ENCODE data around the gene IQGAP1. TPM values are rescaled to one million over a fixed set of nuclear protein-coding genes. Genes with fewer than 3 reads are reported as not detected.
"Not testable (repeated sequence)": the region's sequence is repeated elsewhere in the genome, so short reads cannot be mapped to it uniquely, and the experiment has no call there.

IQGAP1 gene
- 47.6 TPM for total RNA-seq
- long read RNA-seq, full-length matches to known transcripts: 4 of 10 reads
- long read RNA-seq, partial matches to known transcripts: 5 of 10 reads
- long read RNA-seq, other reads (novel, unspliced or antisense): 1 of 10 reads

DNA sequence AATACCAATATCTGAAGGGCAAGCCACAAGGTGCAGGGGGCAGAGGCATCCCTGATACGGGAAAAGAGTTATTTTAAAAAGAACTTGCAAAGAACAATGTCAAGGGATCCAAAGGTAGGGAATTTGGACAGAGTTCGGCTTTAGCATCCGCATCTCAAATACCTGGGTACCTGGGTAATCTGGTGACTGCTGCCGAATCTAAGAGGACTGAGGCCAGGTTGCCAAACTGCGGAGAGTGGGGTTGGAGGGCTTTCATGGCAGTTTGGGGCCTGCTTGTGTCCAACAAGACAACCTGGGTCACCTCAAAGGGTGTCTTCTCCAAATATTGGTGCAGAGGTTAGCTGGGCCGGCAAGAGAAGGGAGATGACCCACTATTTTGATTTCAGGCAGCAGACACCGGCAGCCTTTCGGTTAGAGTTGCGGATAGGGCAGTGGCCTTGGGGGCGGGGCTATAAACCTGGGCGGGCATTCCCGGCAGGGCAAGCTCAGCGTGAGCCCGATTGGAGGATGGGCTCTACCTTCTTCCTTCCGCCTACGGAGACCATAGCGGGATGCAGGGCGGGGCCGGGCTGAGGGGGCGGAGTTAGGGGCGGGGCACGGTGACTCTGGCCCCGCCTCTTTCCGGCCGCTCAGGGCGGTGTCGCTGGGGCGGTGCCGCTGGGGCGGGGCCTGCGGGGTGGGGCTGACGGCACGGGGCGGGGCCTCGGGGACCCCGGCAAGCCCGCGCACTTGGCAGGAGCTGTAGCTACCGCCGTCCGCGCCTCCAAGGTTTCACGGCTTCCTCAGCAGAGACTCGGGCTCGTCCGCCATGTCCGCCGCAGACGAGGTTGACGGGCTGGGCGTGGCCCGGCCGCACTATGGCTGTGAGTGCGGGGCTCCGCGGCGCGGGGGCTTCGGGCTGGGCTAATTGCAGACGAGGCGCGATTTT is at the start of gene IQGAP1:
IQGAP1 (plus strand) TSS at position 709 of the 928 bp plus-strand sequence; CDS start at position 809, 100 bp downstream.
- intact Hi-C loops (cut with DNase I): loop anchor here (1.0 to 5.0 kb wide), 3 partner anchors 25 to 78 kb away; no protein-coding TSS in a partner anchor
- ATAC-seq (peak; percentile 99), DNase-seq (ENCODE audit: missing footprints) (peak; percentile 99)

DNA sequence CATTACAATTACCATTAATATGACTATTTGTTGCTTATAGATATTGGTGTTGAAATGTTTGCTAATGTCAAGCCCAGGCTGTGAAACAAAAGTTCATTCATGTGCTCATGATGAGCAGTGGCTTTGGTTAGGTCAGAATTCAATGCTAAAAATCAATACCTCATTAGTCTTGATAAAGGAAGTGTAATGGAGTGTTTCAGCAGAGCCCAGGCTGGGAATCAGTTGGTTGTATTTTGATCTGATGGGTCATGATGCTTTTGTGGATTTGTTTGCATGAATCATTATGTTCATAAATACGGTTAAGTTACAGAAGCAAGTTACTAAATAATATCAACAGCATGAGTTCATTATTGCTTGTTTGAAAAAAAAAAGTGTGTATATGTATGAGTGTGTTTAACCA is 49.5 kb upstream of the IQGAP1 start:
- intact Hi-C loops (cut with DNase I): no loop called here
- ATAC-seq: no peak
- no peak for DNase-seq (ENCODE audit: missing footprints)

- intact Hi-C loops (cut with DNase I): loop anchor here (10.0 kb wide), 1 partner anchor 274 kb away; no protein-coding TSS in a partner anchor
- ATAC-seq: no peak
- DNase-seq (ENCODE audit: missing footprints): no peak
Measured at GRCh38 chr15:90340345-90340744, 47.7 kb upstream of the IQGAP1 start.

- DNase-seq (ENCODE audit: missing footprints): no peak
- intact Hi-C loops (cut with DNase I): loop anchor here (10.0 kb wide), 1 partner anchor 271 kb away; no protein-coding TSS in a partner anchor
Measured at GRCh38 chr15:90343302-90343790, 44.7 kb upstream of the IQGAP1 start.

DNA sequence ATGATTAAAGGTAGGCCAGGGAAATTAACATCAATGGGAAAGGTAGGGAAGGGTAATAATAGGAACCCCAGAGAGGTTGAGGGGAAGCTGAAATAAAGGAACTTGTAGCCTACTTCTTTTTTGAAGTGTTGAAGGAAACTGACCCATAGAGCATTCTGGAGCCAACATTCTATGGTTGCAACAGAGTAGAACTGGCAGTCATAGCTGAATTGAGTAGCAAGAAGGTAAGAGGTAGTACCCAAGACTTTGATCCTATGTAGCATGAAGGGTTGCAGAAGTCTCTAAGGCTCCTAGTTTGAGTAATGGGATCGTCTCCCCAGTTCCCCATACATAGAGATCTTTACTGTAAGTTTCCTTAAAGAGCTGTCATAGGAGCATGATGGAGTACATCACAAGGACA is 43.4 kb upstream of the IQGAP1 start:
- intact Hi-C loops (cut with DNase I): loop anchor here (10.0 kb wide), 1 partner anchor 270 kb away; no protein-coding TSS in a partner anchor
- DNase-seq (ENCODE audit: missing footprints) (no peak), ATAC-seq (no peak)

More at GRCh38 chr15:90343302-90343790, 44.7 kb upstream of the IQGAP1 start:
- peak; percentile 56 for ATAC-seq

DNA sequence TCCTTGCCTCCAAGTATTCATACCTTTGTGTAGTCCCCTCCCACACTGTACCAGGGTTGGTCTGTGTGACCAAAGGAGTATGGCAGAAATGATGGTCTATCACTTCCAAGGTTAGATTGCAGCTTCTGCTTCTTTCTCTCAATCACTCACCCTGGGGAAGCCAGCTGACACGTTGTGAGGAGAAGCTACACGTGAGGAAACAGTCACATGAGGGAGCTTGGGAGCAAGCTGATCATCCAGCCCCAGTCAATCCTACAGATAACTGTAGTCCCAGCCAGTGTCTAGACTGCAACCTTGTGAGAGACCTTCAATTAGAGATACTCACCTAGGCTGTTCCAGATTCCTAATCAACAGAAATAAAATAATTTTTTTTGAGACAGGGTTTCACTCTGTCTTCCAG is 42.2 kb upstream of the IQGAP1 start:
- DNase-seq (ENCODE audit: missing footprints) (no peak), ATAC-seq (no peak)
- intact Hi-C loops (cut with DNase I): loop anchor here (10.0 kb wide), 1 partner anchor 269 kb away; no protein-coding TSS in a partner anchor

- intact Hi-C loops (cut with DNase I): loop anchor here (10.0 kb wide), 1 partner anchor 267 kb away; no protein-coding TSS in a partner anchor
- DNase-seq (ENCODE audit: missing footprints); ATAC-seq: not testable (repeated sequence)
Measured at GRCh38 chr15:90347431-90348065, 40.5 kb upstream of the IQGAP1 start.

DNA sequence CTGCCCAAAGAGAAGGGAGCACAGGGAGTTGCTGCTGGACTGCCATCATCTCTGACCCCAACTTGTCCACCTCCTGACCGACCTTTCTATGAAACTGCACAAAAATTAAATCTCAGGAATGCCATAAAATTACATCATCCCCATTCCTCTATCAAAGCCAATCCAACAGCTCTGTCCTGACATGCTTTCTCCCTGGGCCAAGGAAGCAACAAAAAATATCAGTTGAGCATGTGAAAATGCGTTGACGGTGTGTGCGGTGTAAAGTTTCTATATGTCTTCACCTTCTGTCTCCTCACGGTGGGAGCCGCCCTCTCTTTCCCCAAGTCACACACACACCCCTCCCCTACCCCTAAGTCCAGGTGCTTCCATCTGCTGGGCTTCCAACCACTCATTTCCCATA is 39.6 kb upstream of the IQGAP1 start:
- ATAC-seq: no peak
- intact Hi-C loops (cut with DNase I): loop anchor here (10.0 kb wide), 1 partner anchor 266 kb away; no protein-coding TSS in a partner anchor
- no peak for DNase-seq (ENCODE audit: missing footprints)

DNA sequence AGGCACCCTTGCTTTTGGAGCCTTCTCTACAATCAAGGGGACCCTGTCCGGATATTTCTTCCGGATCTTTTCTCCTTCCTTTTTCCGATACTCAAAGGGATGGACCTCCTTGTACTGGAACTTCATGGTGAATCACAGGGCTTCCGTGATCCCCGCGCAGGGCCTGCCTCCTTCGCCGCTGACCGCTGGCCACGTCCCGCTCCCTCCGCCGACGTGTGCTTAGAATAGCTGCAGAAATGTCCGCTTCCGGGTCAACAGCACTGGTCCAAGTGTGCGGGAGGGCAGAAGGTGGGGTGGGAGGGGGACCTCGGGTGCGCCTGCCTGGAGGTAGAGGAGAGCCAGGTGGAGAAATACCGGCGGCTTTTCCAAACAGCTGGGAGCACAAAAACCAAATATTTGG is 39.0 kb upstream of the IQGAP1 start:
- no peak for DNase-seq (ENCODE audit: missing footprints)
- intact Hi-C loops (cut with DNase I): loop anchor here (10.0 kb wide), 1 partner anchor 266 kb away; no protein-coding TSS in a partner anchor
- no peak for ATAC-seq

DNA sequence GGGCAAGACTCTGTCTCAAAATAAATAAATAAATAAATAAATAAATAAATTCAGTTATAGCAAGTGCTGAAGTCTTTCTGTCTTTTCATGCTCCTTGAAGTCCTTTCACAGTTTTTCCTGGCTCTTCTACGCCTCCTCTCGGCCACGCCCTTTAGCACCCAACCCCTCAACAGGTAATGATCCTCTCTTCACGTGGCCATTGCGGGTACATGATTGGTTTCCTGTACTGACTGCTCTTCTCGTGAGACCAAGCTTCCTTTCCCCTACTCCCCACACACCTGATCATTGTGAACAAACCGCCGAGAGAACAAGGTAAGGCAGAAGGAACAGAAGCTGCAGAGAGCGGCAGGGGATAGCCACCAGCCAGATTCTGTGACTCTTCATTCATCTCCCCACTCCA is 38.2 kb upstream of the IQGAP1 start:
- ATAC-seq (no peak), DNase-seq (ENCODE audit: missing footprints) (no peak)
- intact Hi-C loops (cut with DNase I): loop anchor here (10.0 kb wide), 1 partner anchor 265 kb away; no protein-coding TSS in a partner anchor

DNA sequence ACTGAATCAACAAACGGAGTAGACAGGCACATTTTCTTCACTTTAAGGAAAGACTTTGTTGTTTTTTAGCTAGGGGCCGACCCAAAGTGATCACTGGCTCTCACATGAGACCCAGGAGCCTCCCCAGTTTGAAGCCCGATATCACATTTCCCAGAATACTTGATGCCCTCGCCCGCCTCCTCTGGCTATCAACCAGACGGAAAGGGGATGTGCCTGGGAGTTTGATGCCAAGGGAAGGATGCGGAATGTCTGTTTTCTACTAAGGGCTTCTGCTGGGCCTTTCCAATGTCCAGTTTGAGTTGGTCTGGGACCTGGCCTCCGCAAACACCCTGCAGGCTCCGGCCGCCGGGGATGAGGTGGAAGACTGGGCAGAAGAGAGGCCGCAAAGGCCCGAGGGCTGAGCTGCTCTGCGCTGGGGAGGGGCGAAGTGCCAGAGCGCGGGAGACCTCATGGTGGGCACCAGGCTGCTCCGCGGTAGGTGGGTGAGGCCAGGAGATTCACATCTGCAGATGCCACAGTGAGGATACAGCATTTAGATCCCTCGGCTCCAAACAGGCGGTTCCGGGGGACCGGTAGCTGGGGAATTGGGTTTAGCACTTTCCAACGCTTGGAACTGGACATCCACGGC is 36.4 kb upstream of the IQGAP1 start:
- intact Hi-C loops (cut with DNase I): no loop called here
- ATAC-seq (peak; percentile 21), DNase-seq (ENCODE audit: missing footprints) (no peak)

- DNase-seq (ENCODE audit: missing footprints) (peak; percentile 91), ATAC-seq (peak; percentile 99)
- intact Hi-C loops (cut with DNase I): no loop called here
Measured at GRCh38 chr15:90352107-90352893, 35.7 kb upstream of the IQGAP1 start, which contains the start of gene ZNF774. Gene ZNF774, plus strand, starts transcription at chr15:90352284. Its CDS starts 2,377 bp downstream, at chr15:90354661.

DNA sequence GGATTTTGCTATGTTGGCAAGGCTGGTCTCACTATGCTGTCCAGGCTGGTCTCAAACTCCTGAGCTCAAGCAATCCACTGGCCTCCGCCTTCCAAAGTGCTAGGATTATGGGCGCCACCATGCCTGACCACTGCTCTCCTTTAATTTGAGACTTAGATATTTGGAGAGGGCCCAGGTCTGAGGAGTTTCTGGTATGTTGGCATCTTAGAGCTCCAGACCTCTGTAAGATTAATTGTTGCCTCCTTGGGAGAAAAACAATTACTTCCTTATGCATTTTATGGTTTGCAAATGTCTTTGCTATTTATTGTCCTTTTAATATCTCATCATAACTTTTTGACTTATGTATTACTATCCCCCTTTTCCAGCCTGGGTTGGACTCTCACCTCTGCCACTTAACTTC is 33.1 kb upstream of the IQGAP1 start:
- ATAC-seq: no peak
- no peak for DNase-seq (ENCODE audit: missing footprints)
- intact Hi-C loops (cut with DNase I): no loop called here

DNA sequence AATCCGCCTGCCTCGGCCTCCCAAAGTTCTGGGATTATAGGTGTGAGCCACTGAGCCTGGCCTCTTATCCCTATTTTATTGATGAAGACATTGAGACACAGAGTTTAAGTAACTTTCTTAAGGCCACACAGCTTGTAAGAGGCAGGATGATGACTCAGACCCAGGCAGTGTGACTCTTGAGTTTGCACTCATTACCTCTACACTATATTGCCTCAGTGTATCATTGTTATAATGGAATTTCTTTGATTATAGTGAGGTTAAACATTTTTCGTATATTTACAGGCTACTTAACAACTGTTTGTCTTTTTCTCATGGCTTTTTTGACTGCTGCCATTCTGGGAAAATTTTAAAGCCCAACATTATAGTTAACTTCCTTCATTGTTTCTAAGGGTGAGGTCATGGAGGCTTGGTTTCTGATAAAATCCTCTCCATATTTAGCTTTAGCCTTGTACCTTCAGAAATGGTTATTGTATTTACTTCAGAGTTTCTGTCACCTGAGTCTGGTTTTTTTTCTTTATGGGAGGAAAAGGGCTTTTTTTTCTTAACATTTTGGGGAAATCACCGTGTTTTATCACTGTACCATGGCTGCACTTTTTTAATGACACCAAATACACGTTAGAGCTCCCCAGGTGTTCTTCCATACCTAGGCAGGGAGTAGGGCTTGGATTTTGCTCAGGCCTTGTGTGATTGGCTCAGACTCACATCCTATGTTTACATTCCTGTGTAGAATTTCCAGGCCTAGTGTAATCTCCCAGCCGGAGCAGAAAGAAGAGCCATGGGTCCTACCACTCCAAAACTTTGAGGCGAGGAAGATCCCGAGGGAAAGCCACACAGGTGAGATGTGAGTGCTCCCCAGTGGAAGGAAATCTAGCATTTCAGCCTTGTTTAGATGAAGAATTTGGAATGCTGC is 29.7 kb upstream of the IQGAP1 start:
- intact Hi-C loops (cut with DNase I): no loop called here
- ATAC-seq (no peak), DNase-seq (ENCODE audit: missing footprints) (no peak)

DNA sequence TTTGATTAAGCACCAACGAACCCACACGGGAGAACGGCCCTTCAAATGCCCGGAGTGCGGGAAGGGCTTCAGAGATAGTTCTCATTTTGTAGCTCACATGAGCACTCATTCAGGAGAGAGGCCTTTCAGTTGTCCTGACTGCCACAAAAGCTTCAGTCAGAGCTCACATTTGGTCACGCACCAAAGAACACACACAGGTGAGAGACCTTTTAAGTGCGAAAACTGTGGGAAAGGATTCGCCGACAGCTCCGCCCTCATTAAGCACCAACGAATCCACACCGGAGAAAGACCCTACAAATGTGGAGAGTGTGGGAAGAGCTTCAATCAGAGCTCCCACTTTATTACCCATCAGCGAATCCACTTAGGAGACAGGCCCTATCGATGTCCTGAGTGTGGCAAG is 27.3 kb upstream of the IQGAP1 start:
- ATAC-seq: no peak
- intact Hi-C loops (cut with DNase I): loop anchor here (5.0 kb wide), 2 partner anchors 38 to 107 kb away; no protein-coding TSS in a partner anchor
- no peak for DNase-seq (ENCODE audit: missing footprints)

GRCh38 chr15:90362936-90363212 is 25.2 kb upstream of the IQGAP1 start:
- peak; percentile 70 for ATAC-seq
- intact Hi-C loops (cut with DNase I): loop anchor here (2.0 to 5.0 kb wide), 4 partner anchors 26 to 120 kb away; partner anchors contain the start of gene IQGAP1
- no peak for DNase-seq (ENCODE audit: missing footprints)

- intact Hi-C loops (cut with DNase I): loop anchor here (5.0 kb wide), 2 partner anchors 42 to 103 kb away; no protein-coding TSS in a partner anchor
- DNase-seq (ENCODE audit: missing footprints): no peak
- no peak for ATAC-seq
Measured at GRCh38 chr15:90364251-90364650, 23.8 kb upstream of the IQGAP1 start.
